Lung (tissue), 12 donors: ENCODE results near the gene CDKAL1. TPM values are rescaled to one million over a fixed set of nuclear protein-coding genes. Genes with fewer than 3 reads are reported as not detected.

Source experiments
- ATAC-seq: fragments of 200-7000 bp; cut with Tn5 transposase; one replicate; pipeline ENCODE4 v1.9.1; 2020; ENCODE audit warnings: moderate number of reproducible peaks; ENCODE audit not compliant: insufficient read depth, low FRiP score
- DNase-seq, 3 donors: peaks; one replicate each; pipeline ENCODE4 v3.0.0-alpha.2; 2013 to 2017
- H3K27ac ChIP-seq, 2 donors: one replicate each; pipeline ENCODE4 v1.5.1; 2013; ENCODE audit warnings: mild to moderate bottlenecking in 2 of 2, moderate library complexity in 2 of 2, control low read depth in 1 of 2, inconsistent platforms in 1 of 2, low read depth in 1 of 2, low read length in 1 of 2
- H3K27me3 ChIP-seq, 3 donors: one replicate each; pipeline ENCODE4 v1.5.1; 2013; ENCODE audit warnings: low read length in 2 of 3; ENCODE audit not compliant: control insufficient read depth in 3 of 3, insufficient read depth in 3 of 3
- H3K36me3 ChIP-seq, 4 donors: one replicate each; pipeline ENCODE4 v1.5.1; 2013; ENCODE audit warnings: low read length in 4 of 4, mild to moderate bottlenecking in 1 of 4, moderate library complexity in 1 of 4; ENCODE audit not compliant: control insufficient read depth in 4 of 4, insufficient read depth in 4 of 4
- H3K4me1 ChIP-seq, 5 donors: one replicate each; pipeline ENCODE4 v1.5.1; 2013; ENCODE audit warnings: low read length in 5 of 5, mild to moderate bottlenecking in 2 of 5, moderate library complexity in 1 of 5; ENCODE audit not compliant: control insufficient read depth in 5 of 5, insufficient read depth in 5 of 5
- H3K4me3 ChIP-seq: one replicate; pipeline ENCODE4 v1.5.1; 2013; ENCODE audit warnings: mild to moderate bottlenecking, control low read depth, moderate library complexity
- H3K9ac ChIP-seq, 2 donors: one replicate each; pipeline ENCODE4 v1.5.1; 2013; ENCODE audit warnings: low read length in 2 of 2, control low read depth in 1 of 2; ENCODE audit not compliant: insufficient read depth in 1 of 2
- H3K9me3 ChIP-seq, 4 donors: one replicate each; pipeline ENCODE4 v1.5.1; 2013; ENCODE audit warnings: low read length in 3 of 4, mild to moderate bottlenecking in 1 of 4, moderate library complexity in 1 of 4; ENCODE audit not compliant: control insufficient read depth in 4 of 4, insufficient read depth in 3 of 4
- CTCF ChIP-seq: IDR thresholded peaks from 2 replicates; pipeline ENCODE4 v1.5.1; 2012; ENCODE audit warnings: mild to moderate bottlenecking; ENCODE audit errors: control extremely low read depth, extremely low read depth
- WGBS, 2 donors: extraction: QIAGEN DNeasy Blood & Tissue Kit; methylation state at CpG; one replicate each; pipeline ENCODE4 v1.1.7; 2013; 5-methylcytosine and 5-hydroxymethylcytosine counted together
- polyA plus RNA-seq, 2 donors: library from polyadenylated mRNA; stranded (reverse); fragments of 200-250 nt; gene quantifications; one replicate each; pipeline ENCODE4 v1.2.1, GENCODE V29; 2013
- total RNA-seq, 2 donors: library from RNA; depleted of rRNA in 1 of 2; stranded (reverse); fragments of >200 nt in 1 of 2; gene quantifications; one replicate each; pipeline ENCODE4 v1.2.1, GENCODE V29; 2014 to 2021
- donor health status: control.
- donor health status: control.
- donor health status: Bipolar disorder and iron deficiency.
- donor health status: healthy.
- donor health status: DM: yes; HTN: yes; CAD: no.

Gene CDKAL1
- total and polyA plus RNA-seq, 4 donors: 4.0 to 39.0 (median 10.0) TPM

GRCh38 chr6:20775981-20776380, 241.7 kb downstream of the CDKAL1 start:
- Histone ChIP-seq H3K4me3 (no peak overlapping the region), H3K27ac (no peak overlapping the region), H3K36me3 (peaks cover 0 to 2% (median under 1%) of the 10 kb centered on the region in 4 donors), H3K27me3 (no peaks in the 10 kb centered on the region), H3K4me1 (peaks cover 0 to 5% (median 0%) of the 10 kb centered on the region in 5 donors), H3K9me3 (no peaks in the 10 kb centered on the region), H3K9ac (no peak overlapping the region)
- WGBS, 2 donors: 92 to 95% methylated on average over 1 of the region's 1 CpG
- TF ChIP-seq CTCF: no peak
- ATAC-seq: no peak
- no peak for DNase-seq

DNA sequence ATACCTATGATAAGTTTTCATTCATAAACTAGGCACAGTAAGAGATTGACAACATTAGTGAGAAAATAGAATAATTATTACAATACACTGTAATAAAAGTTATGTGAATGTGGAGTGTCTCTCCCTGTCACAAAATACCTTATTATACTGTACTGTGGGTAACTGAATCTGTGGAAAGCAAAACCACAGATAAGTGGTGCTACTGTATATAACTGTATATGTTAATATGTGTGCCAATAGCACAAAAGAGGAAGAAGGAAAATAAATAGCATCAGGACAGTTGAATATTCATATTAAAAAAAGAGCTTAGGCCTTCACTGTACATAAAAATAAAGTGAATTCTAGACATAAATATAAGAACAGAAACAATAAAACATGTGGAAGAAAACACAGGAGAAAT, 243.5 kb downstream of the CDKAL1 start:
- DNase-seq: no peak
- Histone ChIP-seq H3K9ac (no peak overlapping the region), H3K36me3 (peaks cover 0 to 3% (median 0%) of the 10 kb centered on the region in 4 donors), H3K4me1 (peaks cover 0 to 5% (median 0%) of the 10 kb centered on the region in 5 donors), H3K27me3 (no peaks in the 10 kb centered on the region), H3K9me3 (no peaks in the 10 kb centered on the region), H3K4me3 (no peak overlapping the region), H3K27ac (no peak overlapping the region)
- TF ChIP-seq CTCF: no peak
- no peak for ATAC-seq

DNA sequence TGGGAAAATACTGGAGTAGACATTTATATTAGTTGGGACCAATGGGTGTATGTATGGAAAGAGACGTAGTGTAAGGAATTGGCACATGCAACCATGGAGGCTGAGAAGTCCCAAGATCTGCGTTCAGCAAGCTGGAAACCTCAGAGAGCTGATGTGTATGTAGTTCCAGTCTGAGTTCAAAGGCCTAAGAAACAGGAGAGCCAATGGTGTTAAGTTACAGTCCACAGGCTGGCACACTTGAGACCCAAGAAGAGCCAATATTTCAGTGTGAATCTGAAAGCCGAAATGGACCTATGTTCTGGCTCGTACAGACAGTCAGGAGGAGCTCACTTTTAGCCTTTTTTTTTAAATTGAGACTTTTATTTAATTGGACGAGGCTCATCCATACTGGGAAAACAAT, 244.2 kb downstream of the CDKAL1 start:
- ATAC-seq (no peak), DNase-seq (no peak)
- Histone ChIP-seq H3K36me3 (peaks cover 0 to 5% (median 0%) of the 10 kb centered on the region in 4 donors), H3K4me1 (peaks cover 0 to 5% (median 0%) of the 10 kb centered on the region in 5 donors), H3K9me3 (peaks cover 0 to 1% (median 0%) of the 10 kb centered on the region in 4 donors), H3K4me3 (no peak overlapping the region), H3K27me3 (no peaks in the 10 kb centered on the region), H3K9ac (no peak overlapping the region), H3K27ac (no peak overlapping the region)
- TF ChIP-seq CTCF: no peak
- 97% methylated on average over 5 of the region's 5 CpGs for WGBS, 2 donors

DNA sequence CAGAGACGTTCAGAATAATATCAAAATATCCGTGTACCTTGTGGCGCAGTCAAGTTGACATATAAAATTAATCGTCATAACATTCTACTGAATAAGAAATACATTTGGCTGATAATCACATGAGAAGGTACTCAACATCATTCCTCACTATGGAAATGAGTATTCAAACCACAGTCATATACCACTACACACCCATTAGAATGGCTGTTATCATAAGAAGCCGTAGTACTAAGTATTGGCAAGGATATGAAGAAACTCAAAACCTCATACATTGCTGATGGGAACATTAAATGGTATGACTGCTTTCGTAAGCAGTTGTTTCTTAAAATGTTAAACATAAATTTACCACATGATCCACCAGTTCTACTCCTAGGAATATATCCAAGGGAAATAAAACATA, 244.7 kb downstream of the CDKAL1 start:
- WGBS, 2 donors: 92 to 94% methylated on average over 6 of the region's 6 CpGs
- H3K9ac ChIP-seq: no peak overlapping the region
- no peak for TF ChIP-seq CTCF
- H3K27ac ChIP-seq: no peak overlapping the region
- DNase-seq: no peak
- no peaks in the 10 kb centered on the region for H3K27me3 ChIP-seq
- H3K4me3 ChIP-seq: no peak overlapping the region
- H3K36me3 ChIP-seq: peaks cover 0 to 5% (median 0%) of the 10 kb centered on the region in 4 donors
- peaks cover 0 to 1% (median 0%) of the 10 kb centered on the region in 4 donors for H3K9me3 ChIP-seq
- H3K4me1 ChIP-seq: peaks cover 0 to 5% (median 0%) of the 10 kb centered on the region in 5 donors
- no peak for ATAC-seq
